ENCODE measurements around the gene ECE1. TPM values are rescaled to one million over a fixed set of nuclear protein-coding genes. Genes with fewer than 3 reads are reported as not detected.

Gene ECE1
- total and polyA plus RNA-seq, 2 donors (not counting 3 experiments of a cell fraction or from before 2014, with no cell fraction given) = 437 to 562 TPM

DNA sequence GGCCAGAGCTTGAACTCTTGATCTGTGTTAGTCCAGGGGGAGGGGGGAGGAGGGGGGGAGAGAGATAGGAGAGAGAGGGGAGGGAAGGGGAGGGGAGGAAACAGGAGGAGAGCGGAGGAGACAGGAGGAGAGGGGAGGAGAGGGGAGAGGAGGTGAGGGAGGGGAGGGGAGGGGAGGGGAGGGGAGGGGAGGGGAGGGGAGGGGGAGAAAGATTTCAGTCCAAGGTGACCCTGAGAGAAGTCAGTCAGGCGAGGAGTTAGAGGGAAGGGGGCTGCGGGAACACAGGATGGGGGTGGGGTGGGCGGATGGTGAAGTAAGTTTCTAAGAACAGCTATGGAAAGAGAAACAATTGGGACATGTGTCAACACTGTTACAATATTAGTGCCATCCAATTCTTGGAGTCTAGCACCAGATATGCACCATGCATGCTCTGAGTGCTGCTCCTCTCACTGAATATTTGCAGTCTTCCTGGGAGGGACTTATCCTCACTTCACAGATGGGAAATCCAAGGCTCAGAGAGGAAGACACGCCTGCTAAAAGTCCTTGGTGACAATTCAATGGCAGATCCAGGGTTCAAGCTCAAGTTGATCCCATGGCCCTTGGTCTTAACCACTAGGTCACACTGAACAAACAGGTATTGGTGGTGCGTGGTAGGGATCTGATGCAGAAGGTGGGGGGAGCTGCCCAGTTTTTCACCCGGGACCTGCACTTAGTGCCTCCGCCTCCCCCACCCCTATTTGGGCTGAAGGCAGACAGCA, 42.5 kb upstream of the ECE1 start:
- H3K27me3 ChIP-seq (ENCODE audit: control insufficient read depth in 2 of 2, insufficient read depth in 2 of 2, low read length in 2 of 2) = no peaks in the 10 kb centered on the region
- no peak overlapping the region for H3K4me3 ChIP-seq (replicated peaks in 1 of 3; ENCODE audit: insufficient read depth in 1 of 3, low read depth in 1 of 3, low read length in 3 of 3)
- intact Hi-C loops (cut with micrococcal nuclease) = no loop called here
- H3K79me2 ChIP-seq (ENCODE audit: control insufficient read depth, insufficient read depth, low read length) = peaks cover 88% of the 10 kb centered on the region
- H4K20me1 ChIP-seq (replicated peaks; ENCODE audit: control insufficient read depth, extremely low read depth, insufficient read depth, low read length) = no peaks in the 10 kb centered on the region
- H3K4me2 ChIP-seq (ENCODE audit: insufficient read depth, low read length) = no peak overlapping the region
- no peaks in the 10 kb centered on the region for H3K9me1 ChIP-seq (replicated peaks; ENCODE audit: control insufficient read depth, extremely low read depth, insufficient read depth, low read length)
- FAIRE-seq = peak; percentile 73
- dilution Hi-C loops (cut with MboI; ENCODE audit: extremely low pct_ligation_motif_present, low sequenced_read_pairs) = no loop called here
- H3K36me3 ChIP-seq (ENCODE audit: control insufficient read depth in 2 of 2, extremely low read depth in 1 of 2, insufficient read depth in 2 of 2, low read length in 2 of 2) = peaks cover 0 to 4% of the 10 kb centered on the region in 2 experiments
- BruUV-seq (replicated peaks) = no TSS peak
- H3K9me3 ChIP-seq (replicated peaks; ENCODE audit: control insufficient read depth, insufficient read depth, low read length) = no peaks in the 10 kb centered on the region
- CTCF ChIA-PET = interaction anchor here (1.0 to 4.7 kb wide), 7 partner anchors 10 to 77 kb away, joined by 3 to 55 read pairs (median 5); no protein-coding TSS in a partner anchor
- peaks cover 56% of the 10 kb centered on the region for H3K4me1 ChIP-seq (ENCODE audit: control insufficient read depth, extremely low read depth, insufficient read depth, low read length)
- POLR2A ChIA-PET = interaction anchor here (0.5 kb wide), 1 partner anchor 45 kb away, joined by 3 read pairs; no protein-coding TSS in a partner anchor
- H3K9ac ChIP-seq (replicated peaks; ENCODE audit: extremely low read depth, insufficient read depth, low read length) = no peak overlapping the region
- TF ChIP-seq, protein P1, sequence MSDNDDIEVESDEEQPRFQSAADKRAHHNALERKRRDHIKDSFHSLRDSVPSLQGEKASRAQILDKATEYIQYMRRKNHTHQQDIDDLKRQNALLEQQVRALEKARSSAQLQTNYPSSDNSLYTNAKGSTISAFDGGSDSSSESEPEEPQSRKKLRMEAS (IDR thresholded peaks at IDR 0.05; ENCODE audit: insufficient read depth, insufficient read length) = no peak
- TF ChIP-seq POLR2AphosphoS5 (IDR thresholded peaks at IDR 0.05; ENCODE audit: insufficient read depth, low read depth, low read length) (no peak), EZH2 (IDR thresholded peaks at IDR 0.05; ENCODE audit: borderline replicate concordance, low read depth, low read length, severe bottlenecking) (no peak), JUN (IDR thresholded peaks at IDR 0.05; ENCODE audit: borderline replicate concordance, insufficient read depth, insufficient read length, low read depth) (no peak), GATA2 (IDR thresholded peaks at IDR 0.05; ENCODE audit: insufficient read depth, insufficient read length, low read depth, low read length) (no peak), MYC (IDR thresholded peaks at IDR 0.05; ENCODE audit: low read depth, low read length) (no peak), FOS (IDR thresholded peaks at IDR 0.05; ENCODE audit: borderline replicate concordance, insufficient read depth, low read length) (no peak), POLR2A (IDR thresholded peaks at IDR 0.05; ENCODE audit: low read depth, low read length) (no peak)
- TF ChIP-seq, protein P2, sequence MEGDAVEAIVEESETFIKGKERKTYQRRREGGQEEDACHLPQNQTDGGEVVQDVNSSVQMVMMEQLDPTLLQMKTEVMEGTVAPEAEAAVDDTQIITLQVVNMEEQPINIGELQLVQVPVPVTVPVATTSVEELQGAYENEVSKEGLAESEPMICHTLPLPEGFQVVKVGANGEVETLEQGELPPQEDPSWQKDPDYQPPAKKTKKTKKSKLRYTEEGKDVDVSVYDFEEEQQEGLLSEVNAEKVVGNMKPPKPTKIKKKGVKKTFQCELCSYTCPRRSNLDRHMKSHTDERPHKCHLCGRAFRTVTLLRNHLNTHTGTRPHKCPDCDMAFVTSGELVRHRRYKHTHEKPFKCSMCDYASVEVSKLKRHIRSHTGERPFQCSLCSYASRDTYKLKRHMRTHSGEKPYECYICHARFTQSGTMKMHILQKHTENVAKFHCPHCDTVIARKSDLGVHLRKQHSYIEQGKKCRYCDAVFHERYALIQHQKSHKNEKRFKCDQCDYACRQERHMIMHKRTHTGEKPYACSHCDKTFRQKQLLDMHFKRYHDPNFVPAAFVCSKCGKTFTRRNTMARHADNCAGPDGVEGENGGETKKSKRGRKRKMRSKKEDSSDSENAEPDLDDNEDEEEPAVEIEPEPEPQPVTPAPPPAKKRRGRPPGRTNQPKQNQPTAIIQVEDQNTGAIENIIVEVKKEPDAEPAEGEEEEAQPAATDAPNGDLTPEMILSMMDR (IDR thresholded peaks at IDR 0.05; ENCODE audit: extremely low read depth in 1 of 2, insufficient read depth in 1 of 2, low read depth in 1 of 2, low read length in 2 of 2) = no peak
- DNase-seq (ENCODE audit: low read depth, low spot score) = no peak
- no peak overlapping the region for H2AFZ ChIP-seq (ENCODE audit: low read depth, low read length)
- H3K27ac ChIP-seq (ENCODE audit: insufficient read depth, low read depth, low read length) = no peak overlapping the region
